Activated CD4-positive, alpha-beta T cell treated with anti-CD3 and anti-CD28 coated beads, Interleukin-2, amount 50 U/mL, for 1 hour (primary cell): ENCODE data around the gene TXLNA.
"Not testable (repeated sequence)": the region's sequence is repeated elsewhere in the genome, so short reads cannot be mapped to it uniquely, and the experiment has no call there.

Experiments used
- DNase-seq: peaks from one replicate; pipeline ENCODE4 v3.0.0-alpha.2; 2020

Gene TXLNA

DNA sequence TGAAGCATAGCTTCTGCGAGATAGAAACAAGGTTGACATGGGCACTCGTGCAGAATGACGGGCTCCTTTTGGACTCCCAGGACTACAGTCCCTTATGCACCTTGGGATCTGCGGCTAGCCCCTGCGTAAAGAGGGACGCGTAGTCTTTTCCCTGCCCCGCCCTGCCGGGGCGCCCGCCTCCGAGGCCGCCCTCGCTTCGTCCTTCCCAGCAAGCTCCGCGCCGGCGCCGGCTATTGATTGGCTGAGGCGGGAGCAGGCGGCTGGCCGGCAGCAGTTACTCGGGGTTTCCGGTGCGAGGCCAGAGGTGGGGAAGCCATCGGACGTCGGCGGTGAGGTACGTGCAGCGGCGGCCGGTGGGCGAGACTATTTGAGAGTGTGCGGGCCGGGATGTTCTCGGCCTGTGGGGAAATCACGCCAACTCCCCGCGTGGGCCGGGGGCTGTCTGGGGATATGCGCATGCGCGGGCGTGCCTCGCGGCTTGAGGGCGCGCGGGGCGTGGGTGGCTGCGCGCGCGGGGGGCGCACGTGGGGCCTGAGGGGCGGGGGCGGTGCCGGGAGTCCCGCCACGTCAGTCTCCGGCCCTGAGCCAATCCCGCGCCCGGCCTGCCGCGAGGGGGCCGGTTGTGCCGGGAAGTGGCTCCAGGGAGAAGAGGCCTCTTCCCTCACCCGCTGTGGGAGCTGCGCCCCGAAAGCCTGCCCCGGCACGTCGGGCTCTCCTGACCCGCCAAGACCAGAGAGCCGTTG is at the start of gene TXLNA:
Gene TXLNA, plus strand, starts transcription at position 233 of the 743 bp plus-strand sequence. CDS start 671 bp downstream, outside the sequence.
- peak; percentile 83 for DNase-seq

GRCh38 chr1:32133950-32134280 is 45.6 kb upstream of the TXLNA start:
- DNase-seq, result not testable (repeated sequence)

DNA sequence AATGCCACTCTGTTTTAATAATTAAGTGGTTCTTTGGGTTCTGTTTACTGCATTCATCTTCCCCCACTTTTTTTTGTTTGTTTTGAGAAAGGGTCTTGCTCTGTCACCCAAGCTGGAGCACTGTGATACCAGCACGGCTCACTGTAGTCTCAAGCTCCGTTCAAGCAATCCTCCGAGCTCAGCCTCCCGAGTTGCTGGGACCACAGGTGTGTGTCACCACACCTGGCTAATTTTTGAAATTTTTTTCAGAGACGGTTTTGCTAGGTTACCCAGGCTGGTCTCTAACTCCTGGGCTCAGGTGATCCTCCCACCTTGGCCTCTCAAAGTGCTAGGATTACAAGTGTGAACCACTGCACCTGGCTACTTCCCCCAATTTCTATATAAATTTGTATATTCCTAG is 42.4 kb upstream of the TXLNA start:
- DNase-seq, result no peak

- no peak for DNase-seq
These were observed 40.5 kb upstream of the TXLNA start for GRCh38 chr1:32138965-32139364.

- no peak for DNase-seq
These were observed 36.8 kb upstream of the TXLNA start for GRCh38 chr1:32142446-32143301.

GRCh38 chr1:32143302-32143695 is 36.2 kb upstream of the TXLNA start:
- not testable (repeated sequence) for DNase-seq

GRCh38 chr1:32144033-32144432 is 35.4 kb upstream of the TXLNA start:
- no peak for DNase-seq

DNA sequence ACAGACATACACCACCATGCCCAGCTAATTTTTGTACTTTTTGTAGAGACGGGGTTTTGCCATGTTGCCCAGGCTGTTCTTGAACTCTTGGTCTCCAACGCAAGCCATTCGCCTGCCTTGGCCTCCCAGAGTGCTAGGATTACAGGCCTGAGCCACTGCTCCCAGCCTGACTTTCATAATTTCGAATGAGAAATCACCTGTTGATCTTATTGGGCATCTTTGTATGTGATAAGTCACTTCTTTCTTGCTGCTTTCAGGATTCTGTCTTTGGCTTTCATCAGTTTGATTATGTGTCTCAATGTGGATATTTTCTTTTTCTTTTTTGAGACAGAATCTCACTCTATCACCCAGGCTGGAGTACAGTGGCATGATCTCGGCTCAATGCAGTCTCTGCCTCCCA is 31.7 kb upstream of the TXLNA start:
- not testable (repeated sequence) for DNase-seq

GRCh38 chr1:32150847-32151246 is 28.6 kb upstream of the TXLNA start:
- no peak for DNase-seq

DNA sequence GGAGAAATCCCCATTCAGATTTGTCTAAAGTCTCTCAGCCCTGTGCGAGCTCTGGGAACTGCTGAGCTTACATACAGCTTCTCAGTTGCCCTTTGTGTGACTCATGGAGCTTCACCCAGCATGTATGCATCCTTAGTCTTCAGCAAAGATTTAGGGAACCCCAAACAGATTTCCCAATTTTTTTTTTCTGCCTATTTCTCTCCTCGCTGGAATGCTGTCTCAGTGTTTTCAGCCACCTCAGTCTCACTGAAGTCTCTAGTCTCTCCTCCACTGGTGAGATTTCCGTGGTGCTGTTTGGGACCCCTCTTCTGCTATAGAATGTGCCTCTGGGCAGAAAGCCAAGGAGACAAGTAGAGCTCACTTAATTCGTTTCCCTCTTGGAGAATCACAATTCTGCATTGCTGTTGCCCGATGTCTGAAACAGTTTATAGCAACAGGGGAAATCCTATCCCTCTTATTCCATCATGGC is 28.1 kb upstream of the TXLNA start:
- DNase-seq, result no peak

- no peak for DNase-seq
These were observed 20.3 kb upstream of the TXLNA start for GRCh38 chr1:32159189-32159588.

- DNase-seq, result no peak
These were observed 16.1 kb upstream of the TXLNA start for GRCh38 chr1:32163405-32163804.

GRCh38 chr1:32165633-32166032 is 13.8 kb upstream of the TXLNA start:
- DNase-seq, result not testable (repeated sequence)

GRCh38 chr1:32170991-32171390 is 8.5 kb upstream of the TXLNA start:
- DNase-seq, result no peak

DNA sequence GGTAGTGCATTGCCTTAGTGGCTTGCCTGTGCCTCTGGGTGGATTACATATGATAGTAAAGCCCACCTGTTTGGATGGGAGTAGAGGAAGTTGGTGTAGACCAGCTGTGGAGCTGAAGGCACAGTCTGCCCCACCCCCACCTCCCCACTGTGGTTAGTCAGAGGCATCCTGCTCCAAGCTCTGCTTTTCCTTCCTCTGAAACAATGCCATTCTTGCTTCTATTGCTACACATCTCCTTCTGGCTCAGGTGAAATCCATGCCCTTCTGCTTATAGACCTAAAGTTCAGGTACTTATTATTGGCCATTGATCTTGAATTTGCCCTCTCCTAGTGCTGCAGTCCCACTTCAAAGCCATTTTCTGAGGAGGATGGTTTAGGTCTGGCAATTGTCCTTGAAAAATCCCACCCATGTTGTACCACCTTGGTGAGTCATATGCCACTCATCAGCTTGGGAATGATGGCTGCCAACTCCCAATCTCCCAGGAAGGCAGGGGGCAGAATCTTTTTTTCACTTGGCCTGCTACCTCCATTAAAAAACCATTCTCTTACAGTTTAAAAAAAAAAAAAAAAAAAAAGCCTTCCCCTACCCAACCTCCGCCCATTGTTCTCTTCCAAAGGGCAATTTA is 6.7 kb upstream of the TXLNA start:
- DNase-seq, result no peak

- no peak for DNase-seq
These were observed 889 bp upstream of the TXLNA start for GRCh38 chr1:32178380-32179192.

- DNase-seq, result no peak
These were observed 357 bp upstream of the TXLNA start for GRCh38 chr1:32179193-32179442.

- peak; percentile 21 for DNase-seq
These were observed 948 bp downstream of the TXLNA start for GRCh38 chr1:32180186-32181060.

DNA sequence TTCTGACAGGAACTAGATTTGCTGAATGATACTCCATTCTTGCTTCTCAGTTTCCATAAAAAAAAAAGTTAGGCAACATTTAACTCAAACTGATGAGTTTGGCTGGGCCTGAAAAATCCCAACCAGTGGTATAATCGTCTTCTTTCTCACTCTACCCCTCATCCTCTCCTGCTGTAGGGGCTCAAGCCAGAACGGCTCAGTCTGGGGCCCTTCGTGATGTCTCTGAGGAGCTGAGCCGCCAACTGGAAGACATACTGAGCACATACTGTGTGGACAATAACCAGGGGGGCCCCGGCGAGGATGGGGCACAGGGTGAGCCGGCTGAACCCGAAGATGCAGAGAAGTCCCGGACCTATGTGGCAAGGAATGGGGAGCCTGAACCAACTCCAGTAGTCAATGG is 1.6 kb downstream of the TXLNA start:
- DNase-seq, result no peak

DNA sequence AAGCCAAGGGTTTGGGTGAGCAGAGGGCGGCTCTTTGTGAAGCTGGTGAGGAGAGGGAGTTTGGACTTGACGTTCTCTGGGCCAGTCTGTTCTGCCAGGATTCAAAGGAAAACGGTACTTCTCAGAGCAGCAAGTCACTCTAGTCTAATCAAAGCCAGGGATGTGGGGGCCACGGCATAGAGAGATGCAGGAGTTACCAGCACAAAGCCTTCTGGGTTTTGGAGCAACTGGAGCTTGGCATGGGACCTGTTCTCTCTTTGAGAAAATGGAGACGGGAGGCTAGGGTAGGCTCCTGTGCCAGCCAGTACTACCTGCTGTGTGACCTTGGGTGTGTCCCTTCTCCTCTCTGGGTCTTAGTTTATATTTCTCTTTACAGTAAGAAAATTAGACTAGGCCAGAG is 2.1 kb downstream of the TXLNA start:
- DNase-seq, result no peak

DNA sequence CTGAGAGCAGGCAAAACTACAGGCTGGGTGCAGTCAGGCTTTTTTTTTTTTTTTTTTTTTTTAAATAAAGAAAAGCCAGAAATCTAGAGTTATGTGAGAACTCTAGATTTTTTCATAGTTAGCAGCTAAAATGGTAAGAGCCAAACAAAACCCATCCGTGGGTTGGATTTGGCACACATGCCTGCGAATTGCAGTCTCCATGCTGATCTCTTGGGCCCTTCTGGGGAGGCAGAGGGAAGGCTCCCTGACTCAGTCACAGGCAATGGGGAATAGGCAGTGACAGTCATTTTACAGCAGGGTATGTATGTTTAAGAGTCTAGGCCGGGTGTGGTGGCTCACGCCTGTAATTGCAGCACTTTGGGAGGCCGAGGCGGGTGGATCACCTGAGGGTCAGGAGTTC is 2.6 kb downstream of the TXLNA start:
- no peak for DNase-seq

- no peak for DNase-seq
These were observed 5.2 kb downstream of the TXLNA start for GRCh38 chr1:32184650-32185049.
